Left renal cortex interstitium (tissue), 4 donors: ENCODE results near the gene DDX10. TPM values are rescaled to one million over a fixed set of nuclear protein-coding genes. Genes with fewer than 3 reads are reported as not detected.

Experiments used
- DNase-seq, 4 donors: peaks; one replicate each; pipeline ENCODE4 v3.0.0-alpha.2; 2013; ENCODE audit warnings: low read depth in 4 of 4, low spot score in 2 of 4, missing footprints in 1 of 4
- polyA plus RNA-seq, 4 donors: library from polyadenylated mRNA; unstranded; fragments of 120-200 nt; gene quantifications; one replicate each; pipeline ENCODE4 v1.2.1, GENCODE V29; 2013; ENCODE audit not compliant: insufficient read length in 4 of 4

Gene DDX10
- polyA plus RNA-seq, 4 donors: 69.6 to 94.9 (median 79.2) TPM

DNA sequence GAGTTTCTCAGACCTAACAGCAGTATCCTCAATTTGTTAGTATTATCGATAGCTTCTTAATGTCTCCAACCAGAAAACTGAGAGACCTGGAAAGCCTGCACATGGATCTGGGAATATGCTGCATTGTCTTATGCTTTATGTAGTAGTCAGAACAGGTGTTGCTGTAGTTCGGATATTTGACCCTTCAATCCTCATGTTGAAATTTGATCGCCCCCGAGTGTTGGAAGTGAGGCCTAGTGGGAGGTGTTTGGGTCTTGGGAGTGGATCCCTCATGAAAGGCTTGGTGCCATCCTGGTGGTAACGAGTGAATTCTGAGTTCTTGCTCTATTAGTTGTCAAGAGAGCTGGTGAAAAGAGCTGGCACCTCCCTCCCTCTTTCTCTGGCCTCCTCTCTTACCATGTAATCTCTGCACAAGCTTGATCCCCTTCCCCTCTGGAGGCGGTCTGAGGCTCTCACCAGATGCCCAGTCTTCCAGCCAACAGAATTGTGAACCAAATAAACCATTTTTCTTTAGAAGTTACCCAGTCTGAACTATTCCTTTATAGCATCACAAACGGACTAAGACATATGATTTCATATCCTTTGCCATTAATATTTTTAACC is 227.1 kb downstream of the DDX10 start:
- DNase-seq: no peak

GRCh38 chr11:108895579-108896480 is 231.0 kb downstream of the DDX10 start:
- no peak for DNase-seq

- DNase-seq: no peak
Observed at GRCh38 chr11:108897071-108897481, 232.2 kb downstream of the DDX10 start.

DNA sequence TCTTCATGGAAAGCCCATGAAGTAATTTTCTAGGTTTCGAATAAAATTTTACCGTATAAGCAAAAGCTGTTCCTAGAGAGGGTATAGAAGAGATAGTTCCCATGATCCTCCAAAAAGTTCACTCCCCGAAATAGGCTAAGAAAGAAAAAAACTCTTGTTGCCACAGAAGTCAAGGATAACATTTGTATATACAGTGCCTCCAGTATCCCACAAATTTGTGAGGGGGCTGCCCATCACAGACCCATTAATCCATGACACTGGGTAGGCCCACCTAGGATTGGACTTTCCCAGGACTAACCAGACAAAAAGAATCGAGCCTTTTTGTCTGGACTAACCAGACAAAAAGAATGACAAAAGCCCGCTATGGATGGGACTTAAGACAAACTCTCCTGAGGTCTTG is 233.0 kb downstream of the DDX10 start:
- no peak for DNase-seq

DNA sequence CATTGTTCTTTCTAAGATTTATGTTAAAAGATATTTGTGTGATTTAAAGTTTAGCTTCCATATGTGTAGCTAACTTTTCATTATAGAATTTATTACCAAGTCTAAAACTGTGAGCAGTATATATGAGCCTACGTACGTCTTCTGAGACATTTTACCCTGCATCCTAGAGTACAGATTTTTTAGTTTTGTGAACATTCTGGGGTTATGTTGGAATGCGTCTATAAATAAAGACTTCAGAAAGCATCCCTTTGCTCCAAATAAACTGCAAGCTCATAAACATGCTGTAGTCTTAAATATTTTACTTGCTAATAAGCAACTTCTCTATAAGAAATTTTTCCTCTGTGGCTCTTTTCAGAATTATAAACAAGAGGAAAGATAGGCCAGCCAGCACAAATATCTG is 236.5 kb downstream of the DDX10 start:
- no peak for DNase-seq

- DNase-seq: no peak
Observed at GRCh38 chr11:108902027-108902469, 237.2 kb downstream of the DDX10 start.

- DNase-seq: no peak
Observed at GRCh38 chr11:108904480-108904879, 239.6 kb downstream of the DDX10 start.

- no peak for DNase-seq
Observed at GRCh38 chr11:108906329-108906728, 241.5 kb downstream of the DDX10 start.

GRCh38 chr11:108906826-108907225 is 242.0 kb downstream of the DDX10 start:
- no peak for DNase-seq

GRCh38 chr11:108909041-108909440 is 244.2 kb downstream of the DDX10 start:
- no peak for DNase-seq

DNA sequence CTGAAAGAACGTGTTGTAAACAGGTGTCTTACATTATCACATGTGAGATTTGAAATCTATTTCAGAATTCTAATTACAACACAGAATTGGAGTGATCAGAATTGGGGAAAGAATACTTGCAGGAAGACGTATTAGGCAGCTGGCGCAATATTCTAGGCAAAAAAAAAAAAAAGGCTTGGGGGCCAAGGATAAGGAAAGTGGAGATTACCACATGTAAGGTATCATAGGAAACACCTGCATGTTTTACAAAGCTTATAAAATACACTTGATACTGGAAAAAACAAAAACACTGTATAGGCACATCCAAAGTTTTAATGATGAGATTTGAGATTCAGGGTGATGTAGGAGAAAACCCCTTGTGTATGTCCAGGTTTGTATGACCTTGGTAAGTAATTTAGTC is 245.1 kb downstream of the DDX10 start:
- no peak for DNase-seq

- no peak for DNase-seq
Observed at GRCh38 chr11:108912581-108912980, 247.7 kb downstream of the DDX10 start.

GRCh38 chr11:108913204-108913603 is 248.3 kb downstream of the DDX10 start:
- DNase-seq: no peak

DNA sequence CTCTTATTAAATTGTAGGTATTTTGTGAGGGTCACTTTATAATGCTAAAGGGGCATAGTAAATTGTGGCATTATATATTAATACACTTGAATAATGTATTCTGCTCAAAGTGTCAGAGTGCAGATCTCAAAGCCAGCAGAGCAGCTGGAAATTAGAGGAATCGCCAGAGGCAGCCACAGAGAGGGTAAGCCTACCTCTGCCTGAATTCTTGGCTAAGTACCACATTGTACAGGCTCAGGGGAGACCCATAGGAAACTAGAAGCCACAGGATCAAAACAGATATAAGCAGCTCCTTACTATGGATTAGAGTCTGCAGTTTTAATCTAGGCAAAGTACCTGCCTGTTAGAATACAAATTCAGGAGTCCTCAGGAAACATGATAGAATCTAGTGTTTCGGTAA is 249.3 kb downstream of the DDX10 start:
- DNase-seq: no peak

DNA sequence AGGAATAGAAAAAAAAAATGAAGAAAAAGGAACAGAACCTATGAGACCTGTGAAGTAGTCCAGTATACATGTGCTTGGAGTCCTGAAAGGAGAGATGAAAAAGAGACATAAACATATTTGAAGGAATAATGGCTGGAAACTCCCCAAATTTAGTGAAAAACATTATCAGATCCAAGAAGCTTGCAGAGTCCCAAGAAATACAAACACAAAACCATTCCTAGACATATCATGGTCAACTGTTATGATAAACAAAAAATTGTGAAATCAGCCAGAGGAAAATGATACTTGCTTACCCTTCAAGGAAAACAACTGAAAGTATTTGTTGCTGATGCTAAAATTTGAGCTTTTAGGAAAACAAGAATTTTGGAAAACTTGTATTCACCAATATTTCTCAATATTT is 250.1 kb downstream of the DDX10 start:
- DNase-seq: no peak

DNA sequence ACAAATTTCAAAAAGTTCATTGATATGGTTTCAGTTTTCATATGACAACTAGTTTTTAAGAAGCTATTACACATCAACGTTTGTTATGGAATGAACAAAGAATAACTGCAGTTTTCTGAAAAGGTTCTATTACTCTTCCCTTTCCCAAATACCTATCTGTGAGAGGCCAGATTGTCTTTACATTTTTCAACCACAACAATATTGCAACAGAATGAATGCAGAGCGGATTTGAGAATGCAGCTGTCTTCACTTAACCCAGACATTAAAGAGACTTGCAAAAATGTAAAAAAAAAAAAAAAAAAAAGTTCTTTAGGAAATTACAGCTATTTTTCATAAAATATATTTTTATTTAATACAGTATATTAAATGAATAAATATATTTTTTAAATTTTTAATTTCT is 250.8 kb downstream of the DDX10 start:
- no peak for DNase-seq

DNA sequence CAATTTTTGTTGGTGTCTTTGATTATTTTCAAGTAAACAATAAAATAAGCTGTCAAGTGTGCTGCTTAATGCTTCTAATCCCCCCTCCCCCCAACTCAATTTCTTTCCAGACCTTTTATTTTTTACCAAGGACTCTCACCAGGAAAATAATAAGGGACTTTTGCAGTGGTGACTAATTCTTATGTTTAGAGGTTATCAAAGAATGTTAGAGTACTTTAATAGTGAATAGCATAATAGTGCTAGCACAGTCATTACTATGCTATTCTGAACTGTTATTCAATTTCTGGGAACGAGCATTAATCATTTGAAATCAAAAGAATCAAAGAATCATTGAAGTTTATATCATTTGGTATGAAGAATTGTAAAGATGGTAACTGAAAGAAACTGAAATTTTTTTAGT is 251.4 kb downstream of the DDX10 start:
- no peak for DNase-seq

GRCh38 chr11:108916935-108917334 is 252.1 kb downstream of the DDX10 start:
- no peak for DNase-seq

DNA sequence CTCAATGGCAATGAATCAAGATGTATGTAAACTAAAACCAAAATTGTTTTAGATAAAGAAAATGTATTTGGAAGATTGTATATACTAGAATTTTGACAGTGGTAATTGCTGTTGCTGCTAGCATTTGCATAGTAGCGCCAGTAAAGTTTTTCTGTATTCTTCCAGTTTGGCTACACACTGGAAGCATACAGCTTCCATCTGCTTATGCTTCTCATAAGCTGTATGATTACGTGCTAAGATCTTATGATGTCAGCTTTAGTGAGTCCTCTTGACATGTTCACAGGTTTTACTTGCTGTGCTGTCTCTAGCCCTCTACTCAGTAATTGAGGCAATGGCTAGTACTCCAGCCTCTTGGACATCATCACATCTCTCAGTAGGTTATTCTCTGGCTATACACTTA is 256.3 kb downstream of the DDX10 start:
- no peak for DNase-seq

- no peak for DNase-seq
Observed at GRCh38 chr11:108922241-108922640, 257.4 kb downstream of the DDX10 start.

GRCh38 chr11:108923413-108923812 is 258.5 kb downstream of the DDX10 start:
- no peak for DNase-seq

GRCh38 chr11:108926171-108926840 is 261.4 kb downstream of the DDX10 start:
- no peak for DNase-seq
